Measurements from ENCODE around the gene LMBR1L.
"Not testable (repeated sequence)": the region's sequence is repeated elsewhere in the genome, so short reads cannot be mapped to it uniquely, and the experiment has no call there.

Gene LMBR1L

GRCh38 chr12:49110464-49111155 lies at the start of gene LMBR1L:
Gene LMBR1L (minus strand): TSS chr12:49110847. CDS start chr12:49110555, 292 bp downstream.
- Histone ChIP-seq H3K9me3 (ENCODE audit: control insufficient read depth, low read depth, low read length) (no peaks in the 10 kb centered on the region), H3K9ac (ENCODE audit: low read length) (peak within 1 kb of the TSS; percentile 84), H3K4me3 (ENCODE audit: low read length) (peak within 1 kb of the TSS; percentile 95), H3K27ac (ENCODE audit: low read length) (no peak within 1 kb of the TSS), H3K36me3 (ENCODE audit: control insufficient read depth, low read depth, low read length) (peaks cover 4% of the 10 kb centered on the region), H3K4me1 (ENCODE audit: control insufficient read depth, low read depth, low read length) (peaks cover 6% of the 10 kb centered on the region), H3K27me3 (ENCODE audit: control insufficient read depth, insufficient read depth, low read length) (no peaks in the 10 kb centered on the region)

DNA sequence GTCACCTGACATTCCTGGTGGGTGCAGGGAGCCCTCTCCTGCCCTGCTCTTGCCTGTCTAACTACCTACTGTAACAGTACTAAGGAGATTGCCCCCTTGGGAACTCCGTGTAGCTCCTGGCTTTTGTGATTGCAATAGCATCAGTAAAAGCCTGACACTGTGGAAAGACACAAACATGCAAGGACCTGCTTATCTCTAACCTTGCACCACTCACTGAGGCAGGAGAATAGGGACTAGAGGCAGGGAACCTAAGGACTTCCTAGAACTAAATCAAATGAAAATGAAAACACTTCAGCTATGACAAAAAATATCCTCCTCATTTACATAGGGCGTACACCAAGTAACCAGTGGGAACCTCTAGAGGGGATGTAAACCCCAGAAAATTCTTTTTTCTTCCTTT lies 49.8 kb upstream of the LMBR1L start:
- H3K27ac ChIP-seq (ENCODE audit: low read length), result no peak overlapping the region
- H3K9me3 ChIP-seq (ENCODE audit: control insufficient read depth, low read depth, low read length), result no peaks in the 10 kb centered on the region
- H3K9ac ChIP-seq (ENCODE audit: low read length), result no peak overlapping the region
- no peaks in the 10 kb centered on the region for H3K36me3 ChIP-seq (ENCODE audit: control insufficient read depth, low read depth, low read length)
- no peaks in the 10 kb centered on the region for H3K4me1 ChIP-seq (ENCODE audit: control insufficient read depth, low read depth, low read length)
- no peaks in the 10 kb centered on the region for H3K27me3 ChIP-seq (ENCODE audit: control insufficient read depth, insufficient read depth, low read length)
- H3K4me3 ChIP-seq (ENCODE audit: low read length), result no peak overlapping the region

DNA sequence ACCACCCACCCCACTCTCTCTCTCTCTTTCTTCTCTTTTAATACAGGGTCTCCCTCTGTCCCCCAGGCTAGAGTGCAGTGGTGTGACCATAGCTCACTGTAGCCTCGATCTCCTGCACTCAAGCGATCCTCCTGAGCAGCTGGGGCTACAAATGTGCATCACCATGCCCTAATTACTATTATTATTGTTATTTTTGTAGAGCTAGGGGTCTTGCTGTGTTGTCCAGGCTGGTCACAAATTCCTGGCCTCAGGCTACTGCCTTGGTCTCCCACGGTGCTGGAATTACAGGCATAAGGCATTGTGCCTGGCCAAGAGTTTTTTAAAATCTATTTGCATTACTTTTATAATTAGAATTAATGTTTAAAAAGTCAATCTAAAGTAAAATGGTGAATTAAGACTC lies 43.6 kb upstream of the LMBR1L start:
- no peaks in the 10 kb centered on the region for H3K9me3 ChIP-seq (ENCODE audit: control insufficient read depth, low read depth, low read length)

GRCh38 chr12:49147384-49147783 lies 36.7 kb upstream of the LMBR1L start:
- H3K9me3 ChIP-seq (ENCODE audit: control insufficient read depth, low read depth, low read length), result no peaks in the 10 kb centered on the region
- H3K4me1 ChIP-seq (ENCODE audit: control insufficient read depth, low read depth, low read length), result no peaks in the 10 kb centered on the region
- no peaks in the 10 kb centered on the region for H3K36me3 ChIP-seq (ENCODE audit: control insufficient read depth, low read depth, low read length)
- H3K27ac ChIP-seq (ENCODE audit: low read length), result no peak overlapping the region
- no peak overlapping the region for H3K4me3 ChIP-seq (ENCODE audit: low read length)
- no peaks in the 10 kb centered on the region for H3K27me3 ChIP-seq (ENCODE audit: control insufficient read depth, insufficient read depth, low read length)
- no peak overlapping the region for H3K9ac ChIP-seq (ENCODE audit: low read length)

More for the DNA sequence above, 43.6 kb upstream of the LMBR1L start:
- Histone ChIP-seq H3K27ac (ENCODE audit: low read length) (no peak overlapping the region), H3K4me1 (ENCODE audit: control insufficient read depth, low read depth, low read length) (no peaks in the 10 kb centered on the region), H3K9ac (ENCODE audit: low read length) (no peak overlapping the region), H3K27me3 (ENCODE audit: control insufficient read depth, insufficient read depth, low read length) (no peaks in the 10 kb centered on the region), H3K36me3 (ENCODE audit: control insufficient read depth, low read depth, low read length) (no peaks in the 10 kb centered on the region), H3K4me3 (ENCODE audit: low read length) (no peak overlapping the region)

- Histone ChIP-seq H3K4me3 (ENCODE audit: low read length) (no peak overlapping the region), H3K27me3 (ENCODE audit: control insufficient read depth, insufficient read depth, low read length) (no peaks in the 10 kb centered on the region), H3K4me1 (ENCODE audit: control insufficient read depth, low read depth, low read length) (no peaks in the 10 kb centered on the region), H3K9me3 (ENCODE audit: control insufficient read depth, low read depth, low read length) (no peaks in the 10 kb centered on the region), H3K9ac (ENCODE audit: low read length) (no peak overlapping the region), H3K36me3 (ENCODE audit: control insufficient read depth, low read depth, low read length) (no peaks in the 10 kb centered on the region), H3K27ac (ENCODE audit: low read length) (no peak overlapping the region)
Measured at GRCh38 chr12:49146406-49146805, 35.8 kb upstream of the LMBR1L start.

DNA sequence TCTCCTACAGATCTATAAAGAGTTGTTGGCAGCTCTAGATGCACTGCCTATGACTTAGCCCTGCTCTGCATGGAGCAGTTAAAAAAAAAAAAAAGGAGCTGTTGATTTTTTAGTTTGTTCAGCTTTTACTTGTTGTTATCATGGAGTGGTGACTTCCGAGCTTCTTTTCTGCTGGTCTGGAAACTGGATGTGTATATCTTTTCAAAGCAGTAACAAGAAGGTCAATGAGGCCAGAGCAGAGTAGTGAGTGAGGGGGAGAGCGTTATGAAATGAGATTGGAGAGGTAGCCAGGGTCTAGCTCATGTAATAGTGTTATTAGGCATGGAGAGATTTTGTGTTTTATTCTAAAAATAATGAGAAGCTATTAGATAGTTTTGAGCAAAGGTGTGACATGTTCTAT lies 33.7 kb upstream of the LMBR1L start:
- Histone ChIP-seq H3K9ac (ENCODE audit: low read length) (no peak overlapping the region), H3K36me3 (ENCODE audit: control insufficient read depth, low read depth, low read length) (no peaks in the 10 kb centered on the region), H3K27me3 (ENCODE audit: control insufficient read depth, insufficient read depth, low read length) (no peaks in the 10 kb centered on the region), H3K4me1 (ENCODE audit: control insufficient read depth, low read depth, low read length) (no peaks in the 10 kb centered on the region), H3K9me3 (ENCODE audit: control insufficient read depth, low read depth, low read length) (no peaks in the 10 kb centered on the region), H3K27ac (ENCODE audit: low read length) (no peak overlapping the region), H3K4me3 (ENCODE audit: low read length) (no peak overlapping the region)

- Histone ChIP-seq H3K36me3 (ENCODE audit: control insufficient read depth, low read depth, low read length) (no peaks in the 10 kb centered on the region), H3K27ac (ENCODE audit: low read length) (no peak overlapping the region), H3K9ac (ENCODE audit: low read length) (no peak overlapping the region), H3K9me3 (ENCODE audit: control insufficient read depth, low read depth, low read length) (no peaks in the 10 kb centered on the region), H3K27me3 (ENCODE audit: control insufficient read depth, insufficient read depth, low read length) (no peaks in the 10 kb centered on the region), H3K4me3 (ENCODE audit: low read length) (no peak overlapping the region), H3K4me1 (ENCODE audit: control insufficient read depth, low read depth, low read length) (no peaks in the 10 kb centered on the region)
Measured at GRCh38 chr12:49138999-49139398, 28.4 kb upstream of the LMBR1L start.

GRCh38 chr12:49138587-49138986 lies 27.9 kb upstream of the LMBR1L start:
- Histone ChIP-seq H3K36me3 (ENCODE audit: control insufficient read depth, low read depth, low read length) (no peaks in the 10 kb centered on the region), H3K4me1 (ENCODE audit: control insufficient read depth, low read depth, low read length) (no peaks in the 10 kb centered on the region), H3K9me3 (ENCODE audit: control insufficient read depth, low read depth, low read length) (no peaks in the 10 kb centered on the region), H3K4me3 (ENCODE audit: low read length) (no peak overlapping the region), H3K9ac (ENCODE audit: low read length) (no peak overlapping the region), H3K27ac (ENCODE audit: low read length) (no peak overlapping the region), H3K27me3 (ENCODE audit: control insufficient read depth, insufficient read depth, low read length) (no peaks in the 10 kb centered on the region)

- no peak overlapping the region for H3K4me3 ChIP-seq (ENCODE audit: low read length)
- H3K27me3 ChIP-seq (ENCODE audit: control insufficient read depth, insufficient read depth, low read length), result peaks cover 1% of the 10 kb centered on the region
- H3K4me1 ChIP-seq (ENCODE audit: control insufficient read depth, low read depth, low read length), result no peaks in the 10 kb centered on the region
- H3K27ac ChIP-seq (ENCODE audit: low read length), result no peak overlapping the region
- H3K36me3 ChIP-seq (ENCODE audit: control insufficient read depth, low read depth, low read length), result no peaks in the 10 kb centered on the region
- no peaks in the 10 kb centered on the region for H3K9me3 ChIP-seq (ENCODE audit: control insufficient read depth, low read depth, low read length)
- no peak overlapping the region for H3K9ac ChIP-seq (ENCODE audit: low read length)
Measured at GRCh38 chr12:49137476-49137875, 26.8 kb upstream of the LMBR1L start.

GRCh38 chr12:49136997-49137396 lies 26.4 kb upstream of the LMBR1L start:
- not testable (repeated sequence) for H3K27me3 ChIP-seq (ENCODE audit: control insufficient read depth, insufficient read depth, low read length)

GRCh38 chr12:49133590-49133989 lies 22.9 kb upstream of the LMBR1L start:
- H3K36me3 ChIP-seq (ENCODE audit: control insufficient read depth, low read depth, low read length), result peaks cover 15% of the 10 kb centered on the region
- no peak overlapping the region for H3K27ac ChIP-seq (ENCODE audit: low read length)
- no peak overlapping the region for H3K4me3 ChIP-seq (ENCODE audit: low read length)
- peaks cover 5% of the 10 kb centered on the region for H3K27me3 ChIP-seq (ENCODE audit: control insufficient read depth, insufficient read depth, low read length)
- H3K9me3 ChIP-seq (ENCODE audit: control insufficient read depth, low read depth, low read length), result no peaks in the 10 kb centered on the region
- H3K9ac ChIP-seq (ENCODE audit: low read length), result no peak overlapping the region
- peaks cover 6% of the 10 kb centered on the region for H3K4me1 ChIP-seq (ENCODE audit: control insufficient read depth, low read depth, low read length)

More at GRCh38 chr12:49136997-49137396, 26.4 kb upstream of the LMBR1L start:
- not testable (repeated sequence) for H3K4me3 ChIP-seq (ENCODE audit: low read length); H3K27ac ChIP-seq (ENCODE audit: low read length); H3K9ac ChIP-seq (ENCODE audit: low read length); H3K4me1 ChIP-seq (ENCODE audit: control insufficient read depth, low read depth, low read length); H3K36me3 ChIP-seq (ENCODE audit: control insufficient read depth, low read depth, low read length); H3K9me3 ChIP-seq (ENCODE audit: control insufficient read depth, low read depth, low read length)

GRCh38 chr12:49133014-49133413 lies 22.4 kb upstream of the LMBR1L start:
- peaks cover 19% of the 10 kb centered on the region for H3K36me3 ChIP-seq (ENCODE audit: control insufficient read depth, low read depth, low read length)
- no peaks in the 10 kb centered on the region for H3K9me3 ChIP-seq (ENCODE audit: control insufficient read depth, low read depth, low read length)
- H3K9ac ChIP-seq (ENCODE audit: low read length), result no peak overlapping the region
- H3K4me1 ChIP-seq (ENCODE audit: control insufficient read depth, low read depth, low read length), result peaks cover 6% of the 10 kb centered on the region
- peaks cover 5% of the 10 kb centered on the region for H3K27me3 ChIP-seq (ENCODE audit: control insufficient read depth, insufficient read depth, low read length)
- H3K27ac ChIP-seq (ENCODE audit: low read length), result no peak overlapping the region
- H3K4me3 ChIP-seq (ENCODE audit: low read length), result no peak overlapping the region

Measured in iPS-18a (cell line).